ENCODE measurements around the gene MRPL14. TPM values are rescaled to one million over a fixed set of nuclear protein-coding genes. Genes with fewer than 3 reads are reported as not detected.

MRPL14 gene
- total and polyA plus RNA-seq, 2 of the 8 experiments (the other 6 are each of a cell fraction or from before 2014, with no cell fraction given), result 82.0 to 97.1 TPM

GRCh38 chr6:44076356-44077213 is 50.7 kb downstream of the MRPL14 start:
- POLR2A ChIA-PET (ENCODE audit: partially characterized antibody), result interaction anchor here (0.6 to 2.8 kb wide), 3 partner anchors 87 to 306 kb away, joined by 3 to 13 read pairs (median 3); partner anchors contain the start of gene VEGFA
- no peak overlapping the region for H3K23ac ChIP-seq (ENCODE audit: insufficient read length)
- peaks cover 9 to 32% (median 27%) of the 10 kb centered on the region in 4 experiments for H3K4me1 ChIP-seq (replicated peaks in 1 of 4; ENCODE audit: control insufficient read depth in 3 of 4, insufficient read depth in 4 of 4, low read length in 3 of 4)
- TF ChIP-seq KDM5A (IDR thresholded peaks at IDR 0.05; ENCODE audit: low read length) (no peak), EGR1 (IDR thresholded peaks at IDR 0.05; ENCODE audit: borderline replicate concordance, low read depth, low read length) (peak; percentile 96), KDM4A (IDR thresholded peaks at IDR 0.05; ENCODE audit: low read depth, low read length, severe bottlenecking) (peak; percentile 33), NANOG (IDR thresholded peaks at IDR 0.05; ENCODE audit: insufficient read depth, low read depth, low read length, poor library complexity, severe bottlenecking) (no peak), E2F6 (IDR thresholded peaks at IDR 0.05) (peak; percentile 58; the same call in 1 of the 2 replicates)
- H3K9me3 ChIP-seq (ENCODE audit: insufficient read depth in 2 of 2, low read depth in 1 of 2, low read length in 1 of 2), result no peaks in the 10 kb centered on the region
- H2BK12ac ChIP-seq (ENCODE audit: low read depth, low read length), result 0 out of 2 replicates have a peak overlapping the region, but pooled peaks have one; percentile 55
- peak overlapping the region in 3 of 4 experiments; percentile 6 to 48 (median 29); a peak in 4 of 8 replicates for H3K4me3 ChIP-seq (ENCODE audit: extremely low read depth in 1 of 4, insufficient read depth in 2 of 4, low read depth in 3 of 4, low read length in 4 of 4)
- peak overlapping the region; percentile 66; the same call in 1 of the 2 replicates for H2AFZ ChIP-seq (ENCODE audit: low read length)
- 18% methylated on average over 30 of the region's 49 CpGs; no CpG with 5 or more reads in 1 of the 2 experiments for WGBS, 2 experiments (ENCODE audit: extremely low coverage in 1 of 2, insufficient coverage in 1 of 2, insufficient read length in 1 of 2, insufficient replicate concordance in 2 of 2, low coverage in 1 of 2, low lambda C conversion rate in 2 of 2, missing lambda C conversion rate in 1 of 2)
- H3K14ac ChIP-seq (ENCODE audit: insufficient read length), result no peak overlapping the region
- CTCF ChIA-PET (ENCODE audit: partially characterized antibody), result interaction anchor here (0.6 to 5.8 kb wide), 18 partner anchors 10 to 466 kb away, joined by 3 to 60 read pairs (median 10); partner anchors contain the start of gene VEGFA
- peak overlapping the region; percentile 22 to 60 for H3K4me2 ChIP-seq (ENCODE audit: insufficient read depth in 1 of 2, low read depth in 2 of 2, low read length in 2 of 2)
- peaks cover 11% of the 10 kb centered on the region for H3K23me2 ChIP-seq (ENCODE audit: low read depth, low read length)
- H3K9ac ChIP-seq (replicated peaks in 1 of 4; ENCODE audit: extremely low read depth in 1 of 4, low read depth in 3 of 4, low read length in 3 of 4), result no peak overlapping the region
- H3K79me1 ChIP-seq (ENCODE audit: low read depth, low read length), result no peaks in the 10 kb centered on the region
- FAIRE-seq, result no peak
- peak overlapping the region; percentile 0; the same call in 1 of the 2 replicates for H4K8ac ChIP-seq (ENCODE audit: extremely low read depth, insufficient read depth, low read length)
- H2BK15ac ChIP-seq (ENCODE audit: low read length), result no peak overlapping the region
- no peak overlapping the region for H2BK120ac ChIP-seq (replicated peaks; ENCODE audit: low read depth, low read length)
- no peaks in the 10 kb centered on the region for H3K36me3 ChIP-seq (ENCODE audit: control insufficient read depth in 2 of 4, insufficient read depth in 4 of 4, low read length in 3 of 4)
- no peak for DNase-seq (ENCODE audit: low read depth in 1 of 2, low spot score in 2 of 2)
- H4K5ac ChIP-seq (ENCODE audit: insufficient read length, low read depth, low read length), result no peak overlapping the region
- peak overlapping the region; percentile 87 for H3K18ac ChIP-seq (ENCODE audit: extremely low read depth, low read length)
- H2BK5ac ChIP-seq (ENCODE audit: low read depth, low read length), result no peak overlapping the region
- H4K20me1 ChIP-seq (replicated peaks in 1 of 2; ENCODE audit: control insufficient read depth in 1 of 2, insufficient read depth in 2 of 2, low read length in 2 of 2), result no peaks in the 10 kb centered on the region
- no peak overlapping the region for H2AK5ac ChIP-seq (ENCODE audit: low read depth, low read length)
- no peak overlapping the region for H3K4ac ChIP-seq (replicated peaks; ENCODE audit: insufficient read length, low read depth, low read length)
- peak overlapping the region; percentile 90 for H4K91ac ChIP-seq (replicated peaks; ENCODE audit: insufficient read length, low read length)
- no peak overlapping the region for H3K56ac ChIP-seq (replicated peaks; ENCODE audit: insufficient read length, low read depth, low read length)
- H3K79me2 ChIP-seq (ENCODE audit: control insufficient read depth in 1 of 2, insufficient read depth in 2 of 2, low read length in 2 of 2), result no peaks in the 10 kb centered on the region
- H2BK20ac ChIP-seq (ENCODE audit: low read length), result no peak overlapping the region
- H3K27me3 ChIP-seq (replicated peaks in 1 of 4; ENCODE audit: control insufficient read depth in 3 of 4, extremely low read depth in 1 of 4, insufficient read depth in 3 of 4, low read length in 3 of 4), result peaks cover 0 to 9% (median 2%) of the 10 kb centered on the region in 4 experiments; a peak in 4 of 7 replicates
- H3K27ac ChIP-seq (ENCODE audit: low read depth, low read length), result no peak overlapping the region
